DND-41 (cell line): ENCODE results near the gene MSX2.

Experiments used
- ATAC-seq: fragments of 200-7000 bp; cut with Tn5 transposase; 3 replicates; pipeline ENCODE4 v1.9.1; 2021; ENCODE audit warnings: low read depth; ENCODE audit not compliant: insufficient read depth
- DNase-seq: peaks from one replicate; pipeline ENCODE4 v3.0.0-alpha.2; 2020
- H2AFZ ChIP-seq: 2 replicates; pipeline ENCODE4 v1.6.0; 2012; ENCODE audit warnings: low read depth, low read length
- H3K27ac ChIP-seq: 2 replicates; pipeline ENCODE4 v1.5.1; 2012; ENCODE audit warnings: low read length, inconsistent platforms
- H3K27me3 ChIP-seq: fragments of 200-600 bp; sonication (generic); 2 replicates; pipeline ENCODE4 v1.6.0; 2012; ENCODE audit warnings: low read length, mild to moderate bottlenecking, inconsistent platforms; ENCODE audit not compliant: insufficient read depth, poor library complexity
- H3K36me3 ChIP-seq: 2 replicates; pipeline ENCODE4 v1.5.1; 2012; ENCODE audit warnings: low read length, inconsistent platforms; ENCODE audit not compliant: insufficient read depth
- H3K4me1 ChIP-seq: 2 replicates; pipeline ENCODE4 v1.5.1; 2012; ENCODE audit warnings: mild to moderate bottlenecking, low read length; ENCODE audit not compliant: insufficient read depth
- H3K4me2 ChIP-seq: 2 replicates; pipeline ENCODE4 v1.6.0; 2012; ENCODE audit warnings: mild to moderate bottlenecking, moderate library complexity, low read length, inconsistent platforms; ENCODE audit not compliant: insufficient read depth
- H3K4me3 ChIP-seq, 2 experiments: fragments of 200-600 bp in 1 of 2; shearing (Covaris generic) in 1 of 2; 2 replicates each; pipeline ENCODE4 v1.5.1; 2012 to 2016; ENCODE audit warnings: inconsistent platforms in 2 of 2, low read length in 2 of 2, mild to moderate bottlenecking in 2 of 2, low read depth in 1 of 2, moderate library complexity in 1 of 2
- H3K79me2 ChIP-seq: 2 replicates; pipeline ENCODE4 v1.6.0; 2012; ENCODE audit warnings: low read length, inconsistent platforms; ENCODE audit not compliant: insufficient read depth
- H3K9ac ChIP-seq: 2 replicates; pipeline ENCODE4 v1.6.0; 2012; ENCODE audit warnings: low read depth, mild to moderate bottlenecking, inconsistent platforms, low read length, moderate library complexity
- H3K9me3 ChIP-seq: 2 replicates; pipeline ENCODE4 v1.5.1; 2012; ENCODE audit warnings: low read length, moderate library complexity, mild to moderate bottlenecking, inconsistent platforms; ENCODE audit not compliant: insufficient read depth, severe bottlenecking
- H4K20me1 ChIP-seq: 2 replicates; pipeline ENCODE4 v1.6.0; 2012; ENCODE audit warnings: low read length; ENCODE audit not compliant: insufficient read depth
- EZH2 ChIP-seq: IDR thresholded peaks from 3 replicates; pipeline ENCODE4 v1.6.1; 2012; ENCODE audit warnings: borderline replicate concordance, low read depth, mild to moderate bottlenecking, moderate library complexity, low read length, inconsistent platforms; ENCODE audit not compliant: severe bottlenecking
- TF ChIP-seq, protein P1 (sequence below): IDR thresholded peaks from 2 replicates; pipeline ENCODE4 v1.5.1; 2012; ENCODE audit warnings: borderline replicate concordance, low read length, moderate library complexity, mild to moderate bottlenecking; ENCODE audit not compliant: poor library complexity, severe bottlenecking; ENCODE audit errors: extremely low read depth

The MSX2 gene

DNA sequence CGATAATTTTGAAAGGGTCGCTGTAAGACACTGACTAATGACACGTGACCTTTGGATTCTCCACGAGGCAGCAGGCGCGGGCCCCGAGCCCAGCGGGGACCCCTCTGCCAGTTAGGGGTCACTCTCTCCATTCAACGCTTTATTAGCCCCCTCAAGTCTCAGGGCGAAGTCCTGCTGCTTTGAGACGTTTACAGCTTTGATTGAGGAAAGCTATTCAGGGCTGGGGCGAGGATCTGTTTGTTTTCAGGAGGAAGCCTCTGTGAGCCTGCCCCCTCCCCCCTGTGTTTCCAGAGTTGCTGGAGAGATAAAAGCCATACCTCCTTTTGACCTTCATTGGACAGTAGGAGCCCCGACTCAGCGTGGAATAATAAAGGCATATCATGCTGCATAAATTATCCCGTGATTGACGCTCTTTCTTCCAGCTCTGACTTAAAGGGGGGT is 31.4 kb upstream of the MSX2 start:
- Histone ChIP-seq H2AFZ (no peak overlapping the region), H3K27ac (no peak overlapping the region), H3K9me3 (no peaks in the 10 kb centered on the region), H3K4me2 (no peak overlapping the region), H4K20me1 (no peaks in the 10 kb centered on the region), H3K9ac (no peak overlapping the region), H3K4me3 (no peak overlapping the region), H3K79me2 (no peaks in the 10 kb centered on the region), H3K36me3 (no peaks in the 10 kb centered on the region), H3K27me3 (peaks cover 14% of the 10 kb centered on the region), H3K4me1 (no peaks in the 10 kb centered on the region)
- TF ChIP-seq, protein P1, sequence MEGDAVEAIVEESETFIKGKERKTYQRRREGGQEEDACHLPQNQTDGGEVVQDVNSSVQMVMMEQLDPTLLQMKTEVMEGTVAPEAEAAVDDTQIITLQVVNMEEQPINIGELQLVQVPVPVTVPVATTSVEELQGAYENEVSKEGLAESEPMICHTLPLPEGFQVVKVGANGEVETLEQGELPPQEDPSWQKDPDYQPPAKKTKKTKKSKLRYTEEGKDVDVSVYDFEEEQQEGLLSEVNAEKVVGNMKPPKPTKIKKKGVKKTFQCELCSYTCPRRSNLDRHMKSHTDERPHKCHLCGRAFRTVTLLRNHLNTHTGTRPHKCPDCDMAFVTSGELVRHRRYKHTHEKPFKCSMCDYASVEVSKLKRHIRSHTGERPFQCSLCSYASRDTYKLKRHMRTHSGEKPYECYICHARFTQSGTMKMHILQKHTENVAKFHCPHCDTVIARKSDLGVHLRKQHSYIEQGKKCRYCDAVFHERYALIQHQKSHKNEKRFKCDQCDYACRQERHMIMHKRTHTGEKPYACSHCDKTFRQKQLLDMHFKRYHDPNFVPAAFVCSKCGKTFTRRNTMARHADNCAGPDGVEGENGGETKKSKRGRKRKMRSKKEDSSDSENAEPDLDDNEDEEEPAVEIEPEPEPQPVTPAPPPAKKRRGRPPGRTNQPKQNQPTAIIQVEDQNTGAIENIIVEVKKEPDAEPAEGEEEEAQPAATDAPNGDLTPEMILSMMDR = no peak
- TF ChIP-seq EZH2 = no peak
- no peak for ATAC-seq
- DNase-seq = no peak

DNA sequence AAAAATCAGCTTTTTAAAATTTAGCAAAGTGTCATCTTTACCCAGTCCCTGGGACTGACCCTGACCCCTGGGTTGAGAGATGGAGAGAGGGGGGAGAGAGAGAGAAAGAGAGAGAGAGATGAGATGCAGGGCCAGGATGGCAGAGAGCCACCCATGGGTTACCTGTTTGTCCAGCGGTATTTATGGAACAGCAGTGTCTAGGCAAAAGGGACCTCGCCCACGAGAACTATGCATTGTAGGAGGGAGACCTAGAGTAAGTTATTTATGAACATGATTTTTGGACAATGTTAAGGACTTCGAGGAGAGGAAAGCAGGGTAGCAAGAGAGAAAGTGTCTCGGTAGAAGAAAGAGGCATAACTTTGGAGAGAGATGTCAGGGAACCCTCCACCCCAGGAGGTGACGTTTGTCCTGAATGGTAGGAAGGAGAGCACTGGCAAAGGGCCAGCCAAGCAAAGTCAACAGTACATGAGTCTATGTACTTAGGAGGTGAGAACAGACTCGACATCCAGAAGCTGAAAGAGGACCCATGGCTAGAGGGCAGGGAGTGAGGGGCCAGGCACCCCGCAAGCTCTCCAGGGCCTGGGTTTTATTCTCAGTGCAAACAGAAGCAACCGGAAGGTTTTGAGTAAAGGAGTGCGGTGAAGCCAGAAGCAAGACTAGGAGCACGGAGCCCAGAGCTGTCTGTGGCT is 30.5 kb upstream of the MSX2 start:
- no peaks in the 10 kb centered on the region for H4K20me1 ChIP-seq
- no peak overlapping the region for H3K4me3 ChIP-seq
- ATAC-seq (no peak), DNase-seq (no peak)
- H3K79me2 ChIP-seq = no peaks in the 10 kb centered on the region
- no peaks in the 10 kb centered on the region for H3K4me1 ChIP-seq
- H3K27me3 ChIP-seq = peaks cover 14% of the 10 kb centered on the region
- H2AFZ ChIP-seq = no peak overlapping the region
- no peak overlapping the region for H3K9ac ChIP-seq
- no peaks in the 10 kb centered on the region for H3K36me3 ChIP-seq
- no peak overlapping the region for H3K27ac ChIP-seq
- TF ChIP-seq EZH2 = no peak
- TF ChIP-seq, protein P1 = no peak
- H3K4me2 ChIP-seq = no peak overlapping the region
- no peaks in the 10 kb centered on the region for H3K9me3 ChIP-seq

GRCh38 chr5:174694611-174695010 is 29.8 kb upstream of the MSX2 start:
- no peak overlapping the region for H3K4me3 ChIP-seq
- ATAC-seq (no peak), DNase-seq (no peak)
- no peaks in the 10 kb centered on the region for H3K9me3 ChIP-seq
- TF ChIP-seq EZH2 = no peak
- TF ChIP-seq, protein P1 = no peak
- peaks cover 14% of the 10 kb centered on the region for H3K27me3 ChIP-seq
- H3K27ac ChIP-seq = no peak overlapping the region
- H3K79me2 ChIP-seq = no peaks in the 10 kb centered on the region
- no peaks in the 10 kb centered on the region for H3K36me3 ChIP-seq
- no peak overlapping the region for H3K4me2 ChIP-seq
- no peaks in the 10 kb centered on the region for H3K4me1 ChIP-seq
- no peaks in the 10 kb centered on the region for H4K20me1 ChIP-seq
- no peak overlapping the region for H2AFZ ChIP-seq
- no peak overlapping the region for H3K9ac ChIP-seq

GRCh38 chr5:174698156-174698555 is 26.2 kb upstream of the MSX2 start:
- H3K9me3 ChIP-seq = no peaks in the 10 kb centered on the region
- no peak overlapping the region for H2AFZ ChIP-seq
- H3K4me1 ChIP-seq = no peaks in the 10 kb centered on the region
- no peak overlapping the region for H3K27ac ChIP-seq
- ATAC-seq (no peak), DNase-seq (no peak)
- H3K4me3 ChIP-seq = no peak overlapping the region
- no peaks in the 10 kb centered on the region for H4K20me1 ChIP-seq
- no peak overlapping the region for H3K4me2 ChIP-seq
- no peaks in the 10 kb centered on the region for H3K36me3 ChIP-seq
- TF ChIP-seq, protein P1 = no peak
- TF ChIP-seq EZH2 = no peak
- H3K9ac ChIP-seq = no peak overlapping the region
- no peaks in the 10 kb centered on the region for H3K79me2 ChIP-seq
- peaks cover 8% of the 10 kb centered on the region for H3K27me3 ChIP-seq
